H9 (cell line): Measurements from ENCODE around the gene TBX21. TPM values are rescaled to one million over a fixed set of nuclear protein-coding genes. Genes with fewer than 3 reads are reported as not detected.

ENCODE experiments used
- DNase-seq: peaks from one replicate; pipeline ENCODE4 v3.0.0-alpha.2; 2017
- H2AFZ ChIP-seq: one replicate; pipeline ENCODE4 v1.6.1; 2013; ENCODE audit warnings: mild to moderate bottlenecking, low read length, control low read depth, moderate library complexity
- H2AK5ac ChIP-seq: 2 replicates; pipeline ENCODE4 v1.6.1; 2013; ENCODE audit warnings: low read length, control low read depth, mixed read lengths; ENCODE audit not compliant: insufficient read length
- H2BK120ac ChIP-seq: one replicate; pipeline ENCODE4 v1.6.1; 2013; ENCODE audit warnings: low read depth, mild to moderate bottlenecking, low read length, control low read depth, inconsistent platforms; ENCODE audit not compliant: poor library complexity, severe bottlenecking
- H2BK12ac ChIP-seq: 2 replicates; pipeline ENCODE4 v1.6.1; 2013; ENCODE audit warnings: low read length, control low read depth, mixed read lengths, low read depth; ENCODE audit not compliant: insufficient read length
- H2BK15ac ChIP-seq: 2 replicates; pipeline ENCODE4 v1.6.1; 2013; ENCODE audit warnings: low read depth, low read length, control low read depth
- H2BK20ac ChIP-seq: one replicate; pipeline ENCODE4 v1.6.1; 2013; ENCODE audit warnings: low read depth, mild to moderate bottlenecking, low read length, control low read depth, inconsistent platforms; ENCODE audit not compliant: poor library complexity, severe bottlenecking
- H2BK5ac ChIP-seq: 2 replicates; pipeline ENCODE4 v1.6.1; 2013; ENCODE audit warnings: low read length, control low read depth, mixed read lengths; ENCODE audit not compliant: insufficient read length
- H3K14ac ChIP-seq: 2 replicates; pipeline ENCODE4 v1.6.1; 2013; ENCODE audit warnings: low read length, control low read depth; ENCODE audit not compliant: insufficient read depth
- H3K18ac ChIP-seq: 2 replicates; pipeline ENCODE4 v1.6.1; 2013; ENCODE audit warnings: low read depth, mild to moderate bottlenecking, mixed read lengths, low read length, control low read depth; ENCODE audit not compliant: insufficient read length
- H3K23ac ChIP-seq: 2 replicates; pipeline ENCODE4 v1.6.1; 2013; ENCODE audit warnings: low read length, control low read depth, mixed read lengths, low read depth; ENCODE audit not compliant: insufficient read length
- H3K23me2 ChIP-seq: 2 replicates; pipeline ENCODE4 v1.6.1; 2013; ENCODE audit warnings: low read depth, mild to moderate bottlenecking, mixed read lengths, low read length, control low read depth; ENCODE audit not compliant: insufficient read length, poor library complexity, severe bottlenecking
- H3K27ac ChIP-seq: 2 replicates; pipeline ENCODE4 v1.5.1; 2013; ENCODE audit warnings: low read length, control low read depth, mixed read lengths, low read depth; ENCODE audit not compliant: insufficient read length
- H3K27me3 ChIP-seq: 2 replicates; pipeline ENCODE4 v1.6.1; 2013; ENCODE audit warnings: low read length, control low read depth, inconsistent platforms; ENCODE audit not compliant: insufficient read depth
- H3K4ac ChIP-seq: 2 replicates; pipeline ENCODE4 v1.6.1; 2013; ENCODE audit warnings: low read depth, mild to moderate bottlenecking, control low read depth, inconsistent platforms, low read length, moderate library complexity
- H3K4me1 ChIP-seq: 2 replicates; pipeline ENCODE4 v1.6.1; 2013; ENCODE audit warnings: low read length, control low read depth, inconsistent platforms; ENCODE audit not compliant: insufficient read depth
- H3K4me2 ChIP-seq: 2 replicates; pipeline ENCODE4 v1.6.1; 2013; ENCODE audit warnings: low read length, control low read depth, mixed read lengths; ENCODE audit not compliant: insufficient read length, insufficient read depth
- H3K56ac ChIP-seq: 2 replicates; pipeline ENCODE4 v1.6.1; 2013; ENCODE audit warnings: low read depth, mild to moderate bottlenecking, mixed read lengths, low read length, control low read depth; ENCODE audit not compliant: insufficient read length
- H3K79me1 ChIP-seq: 2 replicates; pipeline ENCODE4 v1.6.1; 2013; ENCODE audit warnings: low read depth, mild to moderate bottlenecking, moderate library complexity, low read length, control low read depth, inconsistent platforms; ENCODE audit not compliant: insufficient read depth, poor library complexity, severe bottlenecking
- H3K79me2 ChIP-seq: 2 replicates; pipeline ENCODE4 v1.6.1; 2013; ENCODE audit warnings: low read length, control low read depth, inconsistent platforms; ENCODE audit not compliant: insufficient read depth
- H3K9ac ChIP-seq: 2 replicates; pipeline ENCODE4 v1.6.1; 2013; ENCODE audit warnings: low read length, control low read depth, mixed read lengths; ENCODE audit not compliant: insufficient read length; ENCODE audit errors: extremely low read depth
- H3K9me3 ChIP-seq: one replicate; pipeline ENCODE4 v1.6.1; 2013; ENCODE audit warnings: low read depth, low read length, inconsistent platforms; ENCODE audit not compliant: control insufficient read depth
- H3T11ph ChIP-seq: one replicate; pipeline ENCODE4 v1.6.1; 2013; ENCODE audit warnings: mild to moderate bottlenecking, low read length, control low read depth, inconsistent platforms
- H4K20me1 ChIP-seq: one replicate; pipeline ENCODE4 v1.6.1; 2013; ENCODE audit not compliant: control insufficient read depth, insufficient read length, insufficient read depth
- H4K5ac ChIP-seq: 2 replicates; pipeline ENCODE4 v1.6.1; 2013; ENCODE audit warnings: low read depth, mild to moderate bottlenecking, mixed read lengths, low read length, control low read depth; ENCODE audit not compliant: insufficient read length
- H4K8ac ChIP-seq: replicated peaks from 2 replicates; pipeline ENCODE4 v1.6.1; 2013; ENCODE audit warnings: low read length, control low read depth, mixed read lengths, low read depth; ENCODE audit not compliant: insufficient read length
- H4K91ac ChIP-seq: 2 replicates; pipeline ENCODE4 v1.6.1; 2013; ENCODE audit warnings: low read depth, mild to moderate bottlenecking, moderate library complexity, mixed read lengths, low read length, control low read depth; ENCODE audit not compliant: insufficient read length
- H3K27ac Mint-ChIP-seq, 3 experiments: 2 replicates in 2 of 3; 3 replicates in 1 of 3; pipeline ENCODE4 v1.8.0; 2020 to 2021; ENCODE audit warnings: mixed read lengths in 3 of 3, mild to moderate bottlenecking in 1 of 3, moderate library complexity in 1 of 3
- H3K27me3 Mint-ChIP-seq: 2 replicates; pipeline ENCODE4 v1.8.0; 2021; ENCODE audit warnings: low read depth, mild to moderate bottlenecking, moderate library complexity, mixed read lengths
- H3K36me3 Mint-ChIP-seq, 3 experiments: 2 replicates in 2 of 3; 3 replicates in 1 of 3; pipeline ENCODE4 v1.8.0; 2020 to 2021; ENCODE audit warnings: low read depth in 3 of 3, mixed read lengths in 3 of 3; ENCODE audit not compliant: insufficient read depth in 1 of 3
- H3K4me1 Mint-ChIP-seq, 2 experiments: 2 replicates each; pipeline ENCODE4 v1.8.0; 2020; ENCODE audit warnings: mixed read lengths in 2 of 2
- H3K4me3 Mint-ChIP-seq, 2 experiments: 2 replicates in 1 of 2; 3 replicates in 1 of 2; pipeline ENCODE4 v1.8.0; 2020 to 2021; ENCODE audit warnings: mild to moderate bottlenecking in 2 of 2, mixed read lengths in 2 of 2, moderate library complexity in 1 of 2
- H3K9me3 Mint-ChIP-seq, 2 experiments: 2 replicates in 1 of 2; 3 replicates in 1 of 2; pipeline ENCODE4 v1.8.0; 2020; ENCODE audit warnings: mild to moderate bottlenecking in 2 of 2, mixed read lengths in 2 of 2, moderate library complexity in 1 of 2
- CTCF ChIP-seq: fragments of 200-600 bp; sonication (generic); conservative IDR thresholded peaks from 3 replicates; pipeline ENCODE4 v1.8.0; 2021; ENCODE audit warnings: antibody characterized with exemption, mild to moderate bottlenecking
- WGBS: extraction: QIAGEN DNeasy Blood & Tissue Kit; methylation state at CpG from one replicate; pipeline ENCODE4 v1.1.7; 2013; ENCODE audit warnings: missing lambda C conversion rate, low lambda C conversion rate, mixed read lengths; ENCODE audit not compliant: insufficient read length; ENCODE audit errors: extremely low coverage; 5-methylcytosine and 5-hydroxymethylcytosine counted together
- total RNA-seq: library from RNA; stranded (reverse); gene quantifications from 2 replicates; pipeline ENCODE4 v1.2.1, GENCODE V29; 2021

The TBX21 gene
- total RNA-seq, 1 experiment from 2014 or later = not detected

DNA sequence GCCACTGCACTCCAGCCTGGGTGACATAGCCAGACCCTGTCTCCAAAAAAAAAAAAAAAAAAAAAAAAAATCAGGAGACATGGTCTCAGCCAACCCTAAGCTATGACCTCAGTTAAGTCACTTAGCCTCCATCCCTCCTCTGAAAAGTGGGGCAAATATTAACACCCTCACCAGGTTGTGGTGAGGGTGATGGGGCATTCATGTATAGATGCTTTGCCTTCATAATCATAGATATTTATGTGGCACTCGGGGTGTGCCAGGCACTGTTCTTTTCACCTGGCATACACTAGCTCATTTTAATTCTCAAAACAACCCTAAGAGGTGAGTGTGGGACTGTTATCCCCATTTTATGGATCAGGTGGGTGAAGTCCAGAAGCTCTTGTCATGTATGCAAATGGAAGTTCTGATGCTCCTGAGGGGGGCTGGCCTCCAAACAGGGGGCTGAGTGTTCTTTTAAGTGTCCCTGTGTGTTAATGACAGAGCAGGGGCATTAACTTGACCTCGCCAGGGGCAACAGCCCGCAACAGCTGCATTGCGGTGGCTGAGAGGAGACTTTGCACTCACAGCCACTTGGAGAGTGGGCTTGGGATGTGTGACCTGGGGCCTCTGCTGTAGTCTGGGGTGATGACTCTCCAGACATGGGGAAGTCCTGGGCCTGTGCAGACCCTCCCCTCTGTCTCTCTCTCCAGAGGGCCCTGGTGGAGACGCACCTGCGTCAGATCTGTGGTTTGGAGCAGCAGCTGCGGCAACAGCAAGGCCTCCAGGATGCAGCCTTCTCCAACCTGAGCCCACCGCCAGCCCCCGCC is 34.9 kb upstream of the TBX21 start:
- no peak overlapping the region for H3K56ac ChIP-seq
- no peak overlapping the region for H3K4ac ChIP-seq
- H3K4me3 Mint-ChIP-seq = no peak overlapping the region

More for the DNA sequence above, 34.9 kb upstream of the TBX21 start:
- H3K4me2 ChIP-seq = no peak overlapping the region
- no peak overlapping the region for H3K23ac ChIP-seq
- H2BK5ac ChIP-seq = no peak overlapping the region
- H2BK12ac ChIP-seq = no peak overlapping the region
- no peak overlapping the region for H3K18ac ChIP-seq
- H2BK120ac ChIP-seq = no peak overlapping the region
- no peaks in the 10 kb centered on the region for H3K27me3 ChIP-seq
- no peak overlapping the region for H4K8ac ChIP-seq
- no peaks in the 10 kb centered on the region for H3K79me1 ChIP-seq
- peaks cover 2% of the 10 kb centered on the region; the same call in 1 of the 2 replicates for H3K4me1 ChIP-seq
- H3K23me2 ChIP-seq = peaks cover 14% of the 10 kb centered on the region
- H3K14ac ChIP-seq = no peak overlapping the region
- Mint-ChIP-seq H3K36me3 (peaks cover 0 to 32% (median 13%) of the 10 kb centered on the region in 3 experiments; a peak in 6 of 7 replicates), H3K27ac (no peak overlapping the region; a peak in 1 of 7 replicates), H3K4me1 (peaks cover 8 to 29% of the 10 kb centered on the region in 2 experiments), H3K27me3 (peaks cover 2% of the 10 kb centered on the region; the same call in 1 of the 2 replicates), H3K9me3 (no peaks in the 10 kb centered on the region; a peak in 1 of 5 replicates)
- H2AK5ac ChIP-seq = no peak overlapping the region
- no peak for TF ChIP-seq CTCF
- no CpG with 5 or more reads among the region's 9 CpGs for WGBS
- H3K27ac ChIP-seq = no peak overlapping the region
- H2BK20ac ChIP-seq = no peak overlapping the region
- H2AFZ ChIP-seq = no peak overlapping the region
- no peak overlapping the region for H4K91ac ChIP-seq
- H3K79me2 ChIP-seq = no peaks in the 10 kb centered on the region
- no peak overlapping the region for H4K5ac ChIP-seq
- H2BK15ac ChIP-seq = no peak overlapping the region
- H3T11ph ChIP-seq = no peak overlapping the region
- no peak overlapping the region for H3K9ac ChIP-seq
- no peak for DNase-seq
- H4K20me1 ChIP-seq = no peaks in the 10 kb centered on the region
- no peaks in the 10 kb centered on the region for H3K9me3 ChIP-seq
